ENCODE data around the gene MT1B. TPM values are rescaled to one million over a fixed set of nuclear protein-coding genes. Genes with fewer than 3 reads are reported as not detected.

Gene MT1B
- total RNA-seq, 1 donor from 2014 or later: not detected

- DNase-seq (no peak), ATAC-seq (no peak)
- intact Hi-C loops (cut with micrococcal nuclease): no loop called here
Observed at GRCh38 chr16:56634715-56635440, 16.8 kb upstream of the MT1B start.

- ATAC-seq (no peak), DNase-seq (no peak)
- intact Hi-C loops (cut with micrococcal nuclease): no loop called here
Observed at GRCh38 chr16:56635441-56635967, 16.2 kb upstream of the MT1B start.

- no peak for DNase-seq
- intact Hi-C loops (cut with micrococcal nuclease): no loop called here
- no peak for ATAC-seq
Observed at GRCh38 chr16:56636616-56637413, 14.9 kb upstream of the MT1B start.

GRCh38 chr16:56637814-56638750 is 13.6 kb upstream of the MT1B start, which contains the start of gene MT1A:
Gene MT1A (plus strand): TSS chr16:56638666. CDS start chr16:56638739, 73 bp downstream.
- intact Hi-C loops (cut with micrococcal nuclease): no loop called here
- DNase-seq (peak; percentile 90), ATAC-seq (peak; percentile 93)

- no peak for ATAC-seq
- intact Hi-C loops (cut with micrococcal nuclease): no loop called here
- no peak for DNase-seq
Observed at GRCh38 chr16:56639045-56639444, 12.6 kb upstream of the MT1B start.

- no peak for ATAC-seq
- no peak for DNase-seq
- intact Hi-C loops (cut with micrococcal nuclease): no loop called here
Observed at GRCh38 chr16:56640076-56640475, 11.6 kb upstream of the MT1B start.

- DNase-seq (no peak), ATAC-seq (no peak)
- intact Hi-C loops (cut with micrococcal nuclease): no loop called here
Observed at GRCh38 chr16:56641166-56641565, 10.5 kb upstream of the MT1B start.

GRCh38 chr16:56643080-56643778 is 8.5 kb upstream of the MT1B start:
- intact Hi-C loops (cut with micrococcal nuclease): no loop called here
- DNase-seq (peak; percentile 82), ATAC-seq (peak; percentile 92)

GRCh38 chr16:56643833-56644232 is 7.9 kb upstream of the MT1B start:
- DNase-seq: no peak
- ATAC-seq: no peak
- intact Hi-C loops (cut with micrococcal nuclease): no loop called here

- intact Hi-C loops (cut with micrococcal nuclease): no loop called here
- ATAC-seq (no peak), DNase-seq (no peak)
Observed at GRCh38 chr16:56645311-56645710, 6.4 kb upstream of the MT1B start.

GRCh38 chr16:56645838-56646237 is 5.8 kb upstream of the MT1B start:
- ATAC-seq: no peak
- DNase-seq: no peak
- intact Hi-C loops (cut with micrococcal nuclease): no loop called here

GRCh38 chr16:56647641-56648431 is 3.9 kb upstream of the MT1B start:
- ATAC-seq: no peak
- DNase-seq: no peak
- intact Hi-C loops (cut with micrococcal nuclease): no loop called here

- DNase-seq (no peak), ATAC-seq (no peak)
- intact Hi-C loops (cut with micrococcal nuclease): no loop called here
Observed at GRCh38 chr16:56649271-56649670, 2.4 kb upstream of the MT1B start.

GRCh38 chr16:56649820-56650219 is 1.9 kb upstream of the MT1B start:
- ATAC-seq (no peak), DNase-seq (no peak)
- intact Hi-C loops (cut with micrococcal nuclease): no loop called here

GRCh38 chr16:56652600-56652999 is 914 bp downstream of the MT1B start:
- DNase-seq (no peak), ATAC-seq (no peak)
- intact Hi-C loops (cut with micrococcal nuclease): no loop called here

- intact Hi-C loops (cut with micrococcal nuclease): no loop called here
- DNase-seq: no peak
- no peak for ATAC-seq
Observed at GRCh38 chr16:56653218-56653617, 1.5 kb downstream of the MT1B start.

- intact Hi-C loops (cut with micrococcal nuclease): no loop called here
- DNase-seq (peak; percentile 75), ATAC-seq (peak; percentile 92)
Observed at GRCh38 chr16:56657555-56658326, 6.1 kb downstream of the MT1B start, which contains the start of gene MT1F. Gene MT1F (plus strand): TSS chr16:56657959. CDS start chr16:56658059, 100 bp downstream.
